IMR-90 (cell line): ENCODE results near the gene DGKD. TPM values are rescaled to one million over a fixed set of nuclear protein-coding genes. Genes with fewer than 3 reads are reported as not detected.

Source experiments
- ATAC-seq: fragments of 200-7000 bp; cut with Tn5 transposase; 2 replicates; pipeline ENCODE4 v1.9.1; 2020; ENCODE audit warnings: low read depth, mild to moderate bottlenecking, moderate library complexity
- BruUV-seq: library from RNA; stranded (reverse); fragments of 400-500 nt; replicated peaks from 2 replicates; lab custom pipeline; 2021; lab: Mats Ljungman, UMichigan
- CTCF ChIA-PET: fragments of 300-600 bp; formaldehyde crosslinking; extraction: SDS; loops from one replicate; lab custom pipeline; 2021; ENCODE audit warnings: antibody characterized with exemption; lab: Yijun Ruan, JAX
- POLR2A ChIA-PET: fragments of 300-600 bp; sonication (Branson Sonifier 250); formaldehyde crosslinking; loops from one replicate; lab custom pipeline; 2022; ENCODE audit warnings: antibody characterized with exemption; ENCODE audit not compliant: unreplicated experiment; lab: Charles Lee
- DNase-seq: peaks from one replicate; pipeline ENCODE4 v3.0.0; 2013
- H2AFZ ChIP-seq: replicated peaks from 2 replicates; pipeline ENCODE3; 2013; ENCODE audit warnings: low read length, mild to moderate bottlenecking; ENCODE audit not compliant: poor library complexity
- H2AK5ac ChIP-seq: 2 replicates; pipeline ENCODE4 v1.6.1; 2013; ENCODE audit warnings: low read depth, low read length, inconsistent platforms
- H2AK9ac ChIP-seq: replicated peaks from 2 replicates; pipeline ENCODE3; 2013; ENCODE audit warnings: mild to moderate bottlenecking, low read depth, low read length, moderate library complexity; ENCODE audit not compliant: poor library complexity
- H2BK120ac ChIP-seq: 2 replicates; pipeline ENCODE4 v1.6.1; 2013; ENCODE audit warnings: low read depth, low read length, inconsistent platforms
- H2BK15ac ChIP-seq: 3 replicates; pipeline ENCODE4 v1.6.1; 2013; ENCODE audit warnings: low read depth, low read length, inconsistent platforms
- H2BK20ac ChIP-seq: 2 replicates; pipeline ENCODE4 v1.6.1; 2013; ENCODE audit warnings: low read depth, mild to moderate bottlenecking, inconsistent platforms, low read length, moderate library complexity
- H2BK5ac ChIP-seq: 2 replicates; pipeline ENCODE4 v1.6.1; 2013; ENCODE audit warnings: mild to moderate bottlenecking, low read depth, low read length, inconsistent platforms; ENCODE audit not compliant: poor library complexity, severe bottlenecking
- H3K14ac ChIP-seq: replicated peaks from 2 replicates; pipeline ENCODE4 v1.6.1; 2013; ENCODE audit warnings: low read depth, low read length, inconsistent platforms
- H3K18ac ChIP-seq: 2 replicates; pipeline ENCODE4 v1.6.1; 2013; ENCODE audit warnings: low read depth, low read length, control low read depth
- H3K23ac ChIP-seq: 2 replicates; pipeline ENCODE4 v1.6.1; 2013; ENCODE audit warnings: low read depth, low read length, inconsistent platforms
- H3K27ac ChIP-seq: 2 replicates; pipeline ENCODE4 v1.5.1; 2013; ENCODE audit warnings: mild to moderate bottlenecking, control low read depth, low read length; ENCODE audit not compliant: insufficient read depth
- H3K27me3 ChIP-seq: 2 replicates; pipeline ENCODE4 v1.6.1; 2013; ENCODE audit warnings: low read length; ENCODE audit not compliant: control insufficient read depth, insufficient read depth
- H3K36me3 ChIP-seq: 2 replicates; pipeline ENCODE4 v1.6.1; 2013; ENCODE audit warnings: low read length, mixed read lengths; ENCODE audit not compliant: control insufficient read depth, insufficient read depth
- H3K4ac ChIP-seq: 2 replicates; pipeline ENCODE4 v1.6.1; 2013; ENCODE audit warnings: low read depth, low read length, inconsistent platforms
- H3K4me1 ChIP-seq: 2 replicates; pipeline ENCODE4 v1.6.1; 2013; ENCODE audit warnings: low read length, mixed read lengths; ENCODE audit not compliant: control insufficient read depth, insufficient read depth
- H3K4me2 ChIP-seq: 2 replicates; pipeline ENCODE4 v1.6.1; 2013; ENCODE audit warnings: low read depth, mild to moderate bottlenecking, control low read depth, low read length, moderate library complexity
- H3K4me3 ChIP-seq: 2 replicates; pipeline ENCODE4 v1.5.1; 2013; ENCODE audit warnings: low read depth, mild to moderate bottlenecking, control low read depth, low read length, moderate library complexity; ENCODE audit not compliant: insufficient read depth
- H3K56ac ChIP-seq: 2 replicates; pipeline ENCODE4 v1.6.1; 2013; ENCODE audit warnings: low read length, inconsistent platforms; ENCODE audit not compliant: insufficient read depth; ENCODE audit errors: extremely low read depth
- H3K79me1 ChIP-seq, 2 experiments: 2 replicates each; pipeline ENCODE4 v1.6.1; 2013; ENCODE audit warnings: low read length in 2 of 2, inconsistent platforms in 1 of 2, low read depth in 1 of 2
- H3K9ac ChIP-seq: 2 replicates; pipeline ENCODE4 v1.6.1; 2013; ENCODE audit warnings: low read depth, low read length, control low read depth
- H3K9me1 ChIP-seq: 2 replicates; pipeline ENCODE4 v1.6.1; 2013; ENCODE audit warnings: low read length, inconsistent platforms; ENCODE audit not compliant: insufficient read depth
- H3K9me3 ChIP-seq: 2 replicates; pipeline ENCODE4 v1.6.1; 2013; ENCODE audit warnings: low read length; ENCODE audit not compliant: control insufficient read depth, insufficient read depth
- H4K20me1 ChIP-seq: 2 replicates; pipeline ENCODE4 v1.6.1; 2013; ENCODE audit warnings: low read length, inconsistent platforms; ENCODE audit not compliant: insufficient read depth
- H4K5ac ChIP-seq: 2 replicates; pipeline ENCODE4 v1.6.1; 2013; ENCODE audit warnings: mild to moderate bottlenecking, low read depth, low read length, control low read depth
- H4K8ac ChIP-seq, 2 experiments: 2 replicates each; pipeline ENCODE4 v1.6.1; 2013; ENCODE audit warnings: low read depth in 2 of 2, low read length in 2 of 2, control low read depth in 1 of 2, inconsistent platforms in 1 of 2
- H4K91ac ChIP-seq: 2 replicates; pipeline ENCODE4 v1.6.1; 2013; ENCODE audit warnings: low read depth, low read length, inconsistent platforms; ENCODE audit not compliant: insufficient read depth
- WGBS, 2 experiments: methylation state at CpG; one replicate each; pipeline versions ENCODE4 v1.1.5 to v1.1.7; 2013; ENCODE audit warnings: missing lambda C conversion rate in 2 of 2; ENCODE audit not compliant: insufficient read length in 1 of 2; ENCODE audit errors: extremely low coverage in 2 of 2; 5-methylcytosine and 5-hydroxymethylcytosine counted together
- dilution Hi-C: fragments of 300-500 bp; cut with HindIII; formaldehyde crosslinking; loops from one replicate; pipeline ENCODE4 v1.14.3; 2018; ENCODE audit warnings: low sequenced_read_pairs; ENCODE audit not compliant: unreplicated experiment
- in situ Hi-C: fragments of 300-500 bp; cut with MboI; formaldehyde crosslinking; loops from 3 replicates; pipeline ENCODE4 v1.14.3; 2019; ENCODE audit warnings: low sequenced_read_pairs, inconsistent platforms, mixed read lengths
- intact Hi-C: fragments of 100-400 bp; cut with micrococcal nuclease; formaldehyde crosslinking; loops from 2 replicates; pipeline ENCODE4 v1.10.0; 2022
- polyA plus RNA-seq, 3 experiments: library from polyadenylated mRNA; depleted of rRNA; stranded (reverse); fragments of >200 nt; gene quantifications; 2 replicates each; pipeline ENCODE4 v1.2.3, GENCODE V29; 2012; ENCODE audit warnings: low replicate concordance in 1 of 3
- total RNA-seq: library from RNA; depleted of rRNA; stranded (reverse); fragments of >200 nt; gene quantifications from 2 replicates; pipeline ENCODE4 v1.2.3, GENCODE V29; 2012
- TF ChIP-seq, protein P1 (sequence below): fragments of 150-350 bp; IDR thresholded peaks from 2 replicates; pipeline ENCODE4 v1.6.1; 2017; ENCODE audit warnings: mild to moderate bottlenecking, antibody characterized with exemption, low read length, low read depth

The DGKD gene
- total and polyA plus RNA-seq, 2 of the 4 experiments (the other 2 are of a cell fraction): 6.5 to 10.1 TPM

DNA sequence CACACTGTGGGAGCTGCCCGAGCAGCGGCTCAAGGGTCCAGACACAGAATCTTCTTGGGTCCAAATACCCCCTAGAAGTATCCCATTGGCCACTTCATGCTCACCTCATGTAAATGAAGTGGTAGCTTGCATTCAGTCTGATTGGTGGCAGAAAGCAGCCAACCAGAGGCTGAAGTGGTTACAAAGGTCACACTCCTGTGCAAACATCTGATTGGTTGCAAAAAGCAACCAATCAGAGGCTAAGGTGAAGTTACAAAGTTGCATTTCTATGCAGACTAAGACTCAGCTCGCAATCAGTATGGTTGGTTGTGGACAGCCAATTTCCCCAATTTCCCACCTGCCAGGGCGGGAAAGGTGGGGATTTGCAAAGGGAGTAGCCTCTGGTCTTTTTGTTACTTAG lies 94.3 kb downstream of the DGKD start:
- TF ChIP-seq, protein P1, sequence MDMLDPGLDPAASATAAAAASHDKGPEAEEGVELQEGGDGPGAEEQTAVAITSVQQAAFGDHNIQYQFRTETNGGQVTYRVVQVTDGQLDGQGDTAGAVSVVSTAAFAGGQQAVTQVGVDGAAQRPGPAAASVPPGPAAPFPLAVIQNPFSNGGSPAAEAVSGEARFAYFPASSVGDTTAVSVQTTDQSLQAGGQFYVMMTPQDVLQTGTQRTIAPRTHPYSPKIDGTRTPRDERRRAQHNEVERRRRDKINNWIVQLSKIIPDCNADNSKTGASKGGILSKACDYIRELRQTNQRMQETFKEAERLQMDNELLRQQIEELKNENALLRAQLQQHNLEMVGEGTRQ: no peak
- ChIA-PET POLR2A (no interaction called here), CTCF (interaction anchor here (0.7 to 1.5 kb wide), 8 partner anchors 10 to 384 kb away, joined by 3 to 9 read pairs (median 4); no protein-coding TSS in a partner anchor)
- DNase-seq: no peak
- Histone ChIP-seq H2AFZ (no peak overlapping the region), H2BK120ac (no peak overlapping the region), H3K27me3 (no peaks in the 10 kb centered on the region), H3K9me1 (peaks cover 2% of the 10 kb centered on the region; the same call in 1 of the 2 replicates), H3K23ac (no peak overlapping the region), H3K27ac (no peak overlapping the region), H3K9ac (no peak overlapping the region), H3K18ac (no peak overlapping the region), H4K8ac (no peak overlapping the region), H3K56ac (no peak overlapping the region), H4K20me1 (no peaks in the 10 kb centered on the region), H3K4me3 (no peak overlapping the region), H2AK9ac (no peak overlapping the region), H3K14ac (no peak overlapping the region), H3K79me1 (no peaks in the 10 kb centered on the region), H4K5ac (no peak overlapping the region), H3K4ac (no peak overlapping the region), H2BK20ac (no peak overlapping the region), H3K9me3 (no peaks in the 10 kb centered on the region), H4K91ac (no peak overlapping the region), H3K36me3 (peaks cover 29% of the 10 kb centered on the region), H2AK5ac (no peak overlapping the region), H3K4me2 (no peak overlapping the region), H3K4me1 (no peaks in the 10 kb centered on the region), H2BK5ac (no peak overlapping the region), H2BK15ac (no peak overlapping the region)
- dilution Hi-C loops: no loop called here
- intact Hi-C loops: loop anchor here (1.0 kb wide), 1 partner anchor 266 kb away; no protein-coding TSS in a partner anchor
- WGBS, 2 experiments: no CpG with 5 or more reads among the region's 4 CpGs
- in situ Hi-C loops: loop anchor here (5.0 to 10.0 kb wide), 3 partner anchors 96 to 264 kb away; partner anchors contain the start of genes DGKD and UGT1A5
- no peak for ATAC-seq
- no TSS peak for BruUV-seq
